Activated T-helper 2 cell treated with anti-CD3 and anti-CD28 coated beads, Interferon-gamma antibody, Interleukin-2, Interleukin-4, amounts not matched to agents 10 μg/mL and 5 μg/mL and 100 μg/mL, durations not matched to agents 14 hours and 24 hours and 36 hours (primary cell): ENCODE measurements around the gene C5orf63. TPM values are rescaled to one million over a fixed set of nuclear protein-coding genes. Genes with fewer than 3 reads are reported as not detected.

ENCODE experiments used
- DNase-seq: peaks from one replicate; pipeline ENCODE4 v3.0.0; 2021; ENCODE audit warnings: low spot score
- H3K27ac Mint-ChIP-seq: one replicate; pipeline ENCODE4 v1.8.0; 2021; ENCODE audit warnings: mixed read lengths
- H3K27me3 Mint-ChIP-seq: one replicate; pipeline ENCODE4 v1.8.0; 2021; ENCODE audit warnings: low read depth, mixed read lengths
- H3K36me3 Mint-ChIP-seq: one replicate; pipeline ENCODE4 v1.8.0; 2021; ENCODE audit warnings: low read depth, mixed read lengths
- H3K4me1 Mint-ChIP-seq: one replicate; pipeline ENCODE4 v1.8.0; 2021; ENCODE audit warnings: low read depth, mixed read lengths
- H3K4me3 Mint-ChIP-seq: one replicate; pipeline ENCODE4 v1.8.0; 2021; ENCODE audit warnings: low read depth, mild to moderate bottlenecking, moderate library complexity, mixed read lengths
- H3K9me3 Mint-ChIP-seq: one replicate; pipeline ENCODE4 v1.8.0; 2021; ENCODE audit warnings: mixed read lengths
- intact Hi-C: fragments of 100-400 bp; cut with micrococcal nuclease; formaldehyde crosslinking; loops from one replicate; pipeline ENCODE4 v1.15.1; 2023
- total RNA-seq: library from RNA; stranded (reverse); gene quantifications from 2 replicates; pipeline ENCODE4 v1.2.3, GENCODE V29; 2022

Gene C5orf63
- total RNA-seq, 1 donor from 2014 or later = 6.1 TPM

GRCh38 chr5:127088251-127088650 lies 14.9 kb upstream of the C5orf63 start:
- H3K9me3 Mint-ChIP-seq = no peaks in the 10 kb centered on the region
- no peak overlapping the region for H3K4me3 Mint-ChIP-seq
- peaks cover 6% of the 10 kb centered on the region for H3K4me1 Mint-ChIP-seq
- no peaks in the 10 kb centered on the region for H3K36me3 Mint-ChIP-seq
- DNase-seq = no peak
- H3K27ac Mint-ChIP-seq = no peak overlapping the region
- intact Hi-C loops = no loop called here
- no peaks in the 10 kb centered on the region for H3K27me3 Mint-ChIP-seq

- no peak for DNase-seq
- intact Hi-C loops = no loop called here
- H3K36me3 Mint-ChIP-seq = no peaks in the 10 kb centered on the region
- H3K4me3 Mint-ChIP-seq = no peak overlapping the region
- peaks cover 6% of the 10 kb centered on the region for H3K4me1 Mint-ChIP-seq
- no peaks in the 10 kb centered on the region for H3K9me3 Mint-ChIP-seq
- no peaks in the 10 kb centered on the region for H3K27me3 Mint-ChIP-seq
- H3K27ac Mint-ChIP-seq = no peak overlapping the region
Measured at GRCh38 chr5:127086589-127086988, 13.3 kb upstream of the C5orf63 start.

- H3K27ac Mint-ChIP-seq = no peak overlapping the region
- no peaks in the 10 kb centered on the region for H3K36me3 Mint-ChIP-seq
- peaks cover 5% of the 10 kb centered on the region for H3K27me3 Mint-ChIP-seq
- no peak overlapping the region for H3K4me3 Mint-ChIP-seq
- intact Hi-C loops = no loop called here
- DNase-seq = no peak
- H3K9me3 Mint-ChIP-seq = no peaks in the 10 kb centered on the region
- peaks cover 6% of the 10 kb centered on the region for H3K4me1 Mint-ChIP-seq
Measured at GRCh38 chr5:127085796-127086195, 12.5 kb upstream of the C5orf63 start.

- H3K4me1 Mint-ChIP-seq = peaks cover 6% of the 10 kb centered on the region
- intact Hi-C loops = no loop called here
- no peaks in the 10 kb centered on the region for H3K36me3 Mint-ChIP-seq
- no peak overlapping the region for H3K4me3 Mint-ChIP-seq
- H3K27ac Mint-ChIP-seq = no peak overlapping the region
- H3K27me3 Mint-ChIP-seq = peaks cover 5% of the 10 kb centered on the region
- H3K9me3 Mint-ChIP-seq = no peaks in the 10 kb centered on the region
- DNase-seq = no peak
Measured at GRCh38 chr5:127085371-127085770, 12.1 kb upstream of the C5orf63 start.

- Mint-ChIP-seq H3K4me3 (no peak overlapping the region), H3K27ac (no peak overlapping the region), H3K36me3 (no peaks in the 10 kb centered on the region), H3K4me1 (peaks cover 6% of the 10 kb centered on the region), H3K9me3 (no peaks in the 10 kb centered on the region), H3K27me3 (peaks cover 5% of the 10 kb centered on the region)
- no peak for DNase-seq
- intact Hi-C loops = no loop called here
Measured at GRCh38 chr5:127084656-127085055, 11.4 kb upstream of the C5orf63 start.

GRCh38 chr5:127083711-127084110 lies 10.4 kb upstream of the C5orf63 start:
- H3K27ac Mint-ChIP-seq = no peak overlapping the region
- no peak overlapping the region for H3K4me3 Mint-ChIP-seq
- H3K9me3 Mint-ChIP-seq = no peaks in the 10 kb centered on the region
- H3K36me3 Mint-ChIP-seq = no peaks in the 10 kb centered on the region
- H3K27me3 Mint-ChIP-seq = peaks cover 5% of the 10 kb centered on the region
- intact Hi-C loops = no loop called here
- H3K4me1 Mint-ChIP-seq = no peaks in the 10 kb centered on the region
- DNase-seq = no peak

- intact Hi-C loops = loop anchor here (10.0 kb wide), 2 partner anchors 95 to 435 kb away; partner anchors contain the start of gene PRRC1
- DNase-seq = no peak
- peaks cover 5% of the 10 kb centered on the region for H3K27me3 Mint-ChIP-seq
- H3K36me3 Mint-ChIP-seq = no peaks in the 10 kb centered on the region
- H3K9me3 Mint-ChIP-seq = no peaks in the 10 kb centered on the region
- H3K4me1 Mint-ChIP-seq = peaks cover 10% of the 10 kb centered on the region
- H3K4me3 Mint-ChIP-seq = no peak overlapping the region
- no peak overlapping the region for H3K27ac Mint-ChIP-seq
Measured at GRCh38 chr5:127079994-127080491, 6.7 kb upstream of the C5orf63 start.

- no peaks in the 10 kb centered on the region for H3K9me3 Mint-ChIP-seq
- intact Hi-C loops = loop anchor here (10.0 kb wide), 2 partner anchors 93 to 437 kb away; partner anchors contain the start of gene PRRC1
- peaks cover 19% of the 10 kb centered on the region for H3K4me1 Mint-ChIP-seq
- H3K36me3 Mint-ChIP-seq = peaks cover 3% of the 10 kb centered on the region
- H3K27me3 Mint-ChIP-seq = peaks cover 5% of the 10 kb centered on the region
- H3K27ac Mint-ChIP-seq = peak overlapping the region; percentile 23
- no peak for DNase-seq
- no peak overlapping the region for H3K4me3 Mint-ChIP-seq
Measured at GRCh38 chr5:127077366-127077765, 4.1 kb upstream of the C5orf63 start.

GRCh38 chr5:127076315-127077129 lies 3.2 kb upstream of the C5orf63 start:
- no peak overlapping the region for H3K4me3 Mint-ChIP-seq
- H3K27me3 Mint-ChIP-seq = peaks cover 5% of the 10 kb centered on the region
- DNase-seq = no peak
- intact Hi-C loops = loop anchor here (10.0 kb wide), 2 partner anchors 92 to 438 kb away; partner anchors contain the start of gene PRRC1
- peaks cover 22% of the 10 kb centered on the region for H3K4me1 Mint-ChIP-seq
- H3K36me3 Mint-ChIP-seq = peaks cover 3% of the 10 kb centered on the region
- no peak overlapping the region for H3K27ac Mint-ChIP-seq
- no peaks in the 10 kb centered on the region for H3K9me3 Mint-ChIP-seq

GRCh38 chr5:127074466-127074865 lies 1.2 kb upstream of the C5orf63 start:
- intact Hi-C loops = loop anchor here (10.0 kb wide), 2 partner anchors 90 to 440 kb away; partner anchors contain the start of gene PRRC1
- DNase-seq = no peak
- H3K9me3 Mint-ChIP-seq = no peaks in the 10 kb centered on the region
- no peaks in the 10 kb centered on the region for H3K27me3 Mint-ChIP-seq
- H3K4me1 Mint-ChIP-seq = peaks cover 22% of the 10 kb centered on the region
- no peak overlapping the region for H3K27ac Mint-ChIP-seq
- H3K4me3 Mint-ChIP-seq = no peak overlapping the region
- H3K36me3 Mint-ChIP-seq = peaks cover 14% of the 10 kb centered on the region

GRCh38 chr5:127070243-127070642 lies 3.1 kb downstream of the C5orf63 start:
- Mint-ChIP-seq H3K4me3 (no peak overlapping the region), H3K9me3 (no peaks in the 10 kb centered on the region), H3K27ac (no peak overlapping the region), H3K27me3 (no peaks in the 10 kb centered on the region), H3K36me3 (peaks cover 23% of the 10 kb centered on the region), H3K4me1 (peaks cover 12% of the 10 kb centered on the region)
- DNase-seq = no peak
- intact Hi-C loops = loop anchor here (10.0 kb wide), 2 partner anchors 85 to 445 kb away; partner anchors contain the start of gene PRRC1

GRCh38 chr5:127068493-127069214 lies 4.6 kb downstream of the C5orf63 start:
- peaks cover 23% of the 10 kb centered on the region for H3K36me3 Mint-ChIP-seq
- no peak overlapping the region for H3K4me3 Mint-ChIP-seq
- peaks cover 9% of the 10 kb centered on the region for H3K4me1 Mint-ChIP-seq
- H3K27ac Mint-ChIP-seq = no peak overlapping the region
- intact Hi-C loops = no loop called here
- H3K9me3 Mint-ChIP-seq = no peaks in the 10 kb centered on the region
- no peaks in the 10 kb centered on the region for H3K27me3 Mint-ChIP-seq
- DNase-seq = no peak

GRCh38 chr5:127066721-127067120 lies 6.6 kb downstream of the C5orf63 start:
- H3K27ac Mint-ChIP-seq = no peak overlapping the region
- DNase-seq = no peak
- no peaks in the 10 kb centered on the region for H3K27me3 Mint-ChIP-seq
- H3K4me1 Mint-ChIP-seq = no peaks in the 10 kb centered on the region
- H3K9me3 Mint-ChIP-seq = no peaks in the 10 kb centered on the region
- peaks cover 21% of the 10 kb centered on the region for H3K36me3 Mint-ChIP-seq
- H3K4me3 Mint-ChIP-seq = no peak overlapping the region
- intact Hi-C loops = no loop called here
